HL-60/S4 (cell line): ENCODE measurements around the gene FGR.

Experiments used
- in situ Hi-C: fragments of 300-500 bp; cut with MboI; formaldehyde crosslinking; loops from 2 replicates; pipeline ENCODE4 v1.14.3; 2022; ENCODE audit warnings: low sequenced_read_pairs

The FGR gene

GRCh38 chr1:27592931-27593677 lies 41.9 kb downstream of the FGR start:
- in situ Hi-C loops, result no loop called here

- in situ Hi-C loops, result no loop called here
Measured at GRCh38 chr1:27592232-27592930, 42.6 kb downstream of the FGR start.

DNA sequence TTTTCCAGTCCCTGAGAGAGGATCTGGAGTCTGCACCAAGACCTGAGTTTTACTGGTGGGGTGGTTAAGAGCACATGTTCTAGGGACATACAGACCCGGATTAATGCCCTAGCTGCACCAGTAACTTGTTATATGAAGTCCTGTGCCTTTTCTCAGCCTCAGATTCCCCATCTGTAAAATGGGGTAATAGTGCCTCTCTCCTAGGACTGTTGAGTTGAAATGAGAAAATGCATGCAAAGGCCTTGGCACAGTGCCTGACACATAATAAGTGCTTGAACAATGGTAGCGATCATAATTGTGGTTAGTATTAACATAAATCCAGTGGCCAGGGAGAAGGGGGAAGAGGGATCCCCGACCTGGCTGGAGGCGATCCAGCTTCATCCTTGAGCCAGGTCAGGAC lies 43.4 kb downstream of the FGR start:
- in situ Hi-C loops, result no loop called here

GRCh38 chr1:27590917-27591508 lies 44.0 kb downstream of the FGR start:
- in situ Hi-C loops, result no loop called here

GRCh38 chr1:27589841-27590426 lies 45.1 kb downstream of the FGR start:
- in situ Hi-C loops, result no loop called here

DNA sequence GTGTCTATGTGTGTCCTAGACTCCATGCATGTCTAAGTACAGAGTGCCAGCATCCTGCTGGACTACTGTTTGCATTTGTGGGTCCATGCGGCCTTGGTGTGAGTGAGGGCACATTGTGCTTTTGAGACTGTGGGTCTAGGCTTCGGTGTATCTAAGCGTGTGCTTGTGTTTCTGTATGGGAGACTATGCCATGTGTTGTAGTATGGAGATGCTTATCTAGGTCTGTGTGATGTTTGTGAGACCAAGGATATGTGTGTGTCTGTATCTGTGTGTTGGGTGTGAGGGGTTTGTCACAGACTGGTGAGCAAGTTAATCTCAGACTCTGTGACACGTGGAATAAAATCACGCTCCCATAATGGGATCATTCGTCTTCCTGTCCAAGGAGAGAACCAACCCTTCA lies 45.5 kb downstream of the FGR start:
- in situ Hi-C loops, result no loop called here

DNA sequence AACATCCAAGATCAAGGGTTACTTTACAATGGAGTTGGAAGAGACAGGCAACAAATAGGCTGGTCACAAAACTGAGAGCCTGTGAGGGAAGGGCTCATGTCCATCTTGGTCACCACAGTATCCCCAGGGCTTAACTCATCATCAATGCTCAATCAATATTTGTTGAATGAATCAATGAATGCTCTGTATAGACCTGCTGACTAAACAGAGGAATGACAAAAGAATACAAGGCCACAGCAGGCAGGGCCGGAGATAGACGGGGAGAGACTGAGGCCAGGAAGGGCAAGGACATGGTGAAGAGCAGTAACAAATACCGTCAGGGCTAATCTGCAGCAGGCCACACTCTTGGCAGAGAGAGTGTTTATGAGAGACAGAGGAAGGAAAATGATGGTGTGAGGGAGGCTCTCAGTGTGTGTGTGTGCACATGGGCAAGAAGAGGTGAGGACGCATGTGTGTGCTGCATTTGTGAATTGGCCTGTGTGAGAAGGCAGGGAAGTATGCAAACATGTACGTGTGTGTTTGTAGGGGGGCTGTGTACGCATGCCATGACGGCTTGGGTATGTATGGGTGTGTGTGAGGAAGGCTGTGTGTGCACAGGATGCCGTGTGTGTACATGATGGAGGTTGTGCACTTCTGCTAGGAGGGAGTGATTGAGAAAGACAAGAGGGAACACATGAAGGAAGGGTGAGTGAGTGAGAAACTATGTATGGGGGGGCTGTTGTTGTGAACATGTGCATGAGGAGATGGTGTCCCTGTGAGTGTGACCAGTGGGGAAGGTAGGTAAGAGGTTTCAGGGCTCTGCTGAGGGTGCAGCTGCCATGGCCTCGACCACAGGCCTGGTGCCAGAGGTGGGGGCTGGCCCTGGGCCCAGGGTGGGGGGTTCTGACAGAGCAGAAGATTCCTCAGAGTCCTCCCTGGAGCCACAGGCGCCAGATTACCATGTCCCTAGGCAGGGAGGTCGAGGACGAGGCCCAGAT lies 46.4 kb downstream of the FGR start:
- in situ Hi-C loops, result no loop called here

DNA sequence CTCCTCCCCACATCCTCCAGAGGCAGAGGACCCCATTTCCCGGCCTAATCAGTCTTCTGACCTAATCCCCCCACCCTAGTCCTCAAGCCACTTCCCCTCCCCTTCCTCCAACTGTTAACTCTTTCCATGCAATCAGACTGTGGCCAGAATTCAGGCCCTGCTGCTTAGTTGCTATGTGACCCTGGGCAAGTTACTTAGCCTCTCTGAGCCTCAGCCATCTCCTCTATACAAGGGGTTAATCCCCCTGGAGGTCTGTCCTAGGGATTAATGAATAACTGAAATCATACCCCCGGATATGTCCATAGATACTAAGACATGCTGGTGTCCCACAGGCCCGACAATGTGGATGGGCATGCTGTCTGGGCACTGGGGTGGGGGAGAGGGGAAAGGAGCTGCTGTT lies 49.3 kb downstream of the FGR start:
- in situ Hi-C loops, result no loop called here

GRCh38 chr1:27584453-27584852 lies 50.5 kb downstream of the FGR start:
- in situ Hi-C loops, result no loop called here

- in situ Hi-C loops, result no loop called here
Measured at GRCh38 chr1:27583479-27583878, 51.5 kb downstream of the FGR start.

DNA sequence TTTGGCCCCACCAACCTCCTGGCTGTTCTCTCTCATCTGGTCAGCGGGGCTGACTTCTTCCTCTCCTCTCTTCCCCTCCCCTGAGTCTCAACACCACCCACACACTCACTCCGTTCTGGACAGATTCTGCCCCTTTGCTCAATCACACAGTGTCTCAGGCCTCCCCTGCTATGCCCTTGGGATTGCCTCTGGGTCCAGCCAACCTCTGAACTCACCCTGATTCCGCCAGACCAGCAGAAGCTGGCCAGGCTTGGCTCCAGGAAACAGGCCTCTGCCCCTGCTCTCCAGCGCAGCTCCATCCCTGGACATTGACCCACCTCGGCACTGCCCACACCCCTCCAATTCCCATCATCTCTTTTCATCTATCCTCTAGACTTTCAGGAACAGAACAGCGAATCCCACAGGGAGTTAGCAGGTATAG lies 53.2 kb downstream of the FGR start:
- in situ Hi-C loops, result no loop called here

DNA sequence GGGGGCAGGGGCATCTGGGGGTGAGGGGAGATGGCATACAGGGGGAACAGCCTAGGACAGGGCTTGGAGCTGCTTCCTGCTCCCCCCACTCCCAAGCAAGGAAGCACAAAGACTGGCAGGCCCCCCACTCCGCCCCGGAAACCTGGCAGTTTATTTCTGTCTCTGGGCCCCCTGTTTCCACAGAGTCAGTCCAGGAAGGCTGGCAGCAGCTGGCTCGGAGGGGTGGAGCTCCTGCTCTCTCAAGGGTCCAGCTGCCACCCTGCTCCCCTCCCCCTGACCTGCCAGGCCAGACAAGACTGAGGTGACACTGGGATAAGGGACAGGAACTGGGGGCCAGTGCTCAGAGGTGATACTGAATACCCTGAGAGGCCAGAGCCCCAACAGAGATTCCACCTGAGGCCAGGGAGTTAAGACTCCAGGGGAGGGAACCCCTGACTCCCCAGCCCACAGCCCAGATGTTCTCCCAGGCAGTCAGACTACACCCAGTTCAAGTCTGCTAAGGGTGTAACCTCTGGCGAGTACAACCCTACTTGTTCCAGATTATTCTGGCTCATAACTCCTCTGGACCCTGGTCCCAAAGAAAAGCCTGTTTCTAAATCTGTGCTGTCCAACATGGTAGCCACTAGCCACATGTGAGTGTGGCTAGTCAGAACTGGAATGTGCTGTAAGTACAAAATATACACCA lies 57.3 kb downstream of the FGR start:
- in situ Hi-C loops, result no loop called here

DNA sequence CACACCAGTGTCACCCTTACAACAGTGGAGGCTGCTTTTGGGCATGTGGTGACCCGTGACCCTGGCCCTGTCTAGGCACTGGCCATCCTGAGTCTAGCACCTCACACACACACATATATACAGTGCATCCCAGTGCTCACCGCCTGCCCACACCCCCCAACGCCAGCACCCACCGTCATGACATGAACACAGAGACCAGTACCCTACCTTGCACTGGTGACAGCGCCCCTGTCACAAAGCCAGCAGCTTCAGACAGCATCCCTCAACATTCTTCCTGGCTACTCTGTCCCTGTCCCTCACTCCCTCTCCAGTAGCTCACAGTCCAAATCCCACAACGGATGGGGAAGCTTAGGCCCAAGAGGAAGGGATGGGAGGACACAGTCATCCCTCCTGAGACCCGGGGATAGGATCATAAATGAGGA lies 58.2 kb downstream of the FGR start:
- in situ Hi-C loops, result no loop called here

DNA sequence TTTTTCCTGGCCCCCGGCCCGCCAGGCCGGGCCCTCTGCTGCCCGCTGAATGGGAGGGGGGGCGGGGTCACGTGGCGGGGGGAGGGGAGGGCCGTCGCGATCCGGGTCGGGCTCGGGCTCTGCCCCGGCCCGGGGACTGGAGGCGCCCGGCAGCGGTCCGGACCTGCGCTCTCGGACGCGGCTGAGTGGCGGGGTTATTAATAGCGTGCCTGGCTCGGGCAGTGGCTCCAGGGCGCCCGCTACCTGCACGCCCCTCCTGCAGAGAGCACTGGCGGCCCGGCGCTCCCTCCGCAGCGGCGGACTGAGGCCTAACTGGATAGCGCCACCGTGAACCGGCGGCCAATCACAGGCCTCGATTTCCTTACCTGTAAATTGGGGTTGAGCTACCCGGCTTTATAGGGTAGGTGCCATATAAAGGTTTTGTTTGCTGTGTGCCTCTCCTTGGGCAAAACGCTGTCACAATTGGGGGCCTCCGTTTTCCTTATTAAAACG lies 59.1 kb downstream of the FGR start:
- in situ Hi-C loops, result no loop called here

DNA sequence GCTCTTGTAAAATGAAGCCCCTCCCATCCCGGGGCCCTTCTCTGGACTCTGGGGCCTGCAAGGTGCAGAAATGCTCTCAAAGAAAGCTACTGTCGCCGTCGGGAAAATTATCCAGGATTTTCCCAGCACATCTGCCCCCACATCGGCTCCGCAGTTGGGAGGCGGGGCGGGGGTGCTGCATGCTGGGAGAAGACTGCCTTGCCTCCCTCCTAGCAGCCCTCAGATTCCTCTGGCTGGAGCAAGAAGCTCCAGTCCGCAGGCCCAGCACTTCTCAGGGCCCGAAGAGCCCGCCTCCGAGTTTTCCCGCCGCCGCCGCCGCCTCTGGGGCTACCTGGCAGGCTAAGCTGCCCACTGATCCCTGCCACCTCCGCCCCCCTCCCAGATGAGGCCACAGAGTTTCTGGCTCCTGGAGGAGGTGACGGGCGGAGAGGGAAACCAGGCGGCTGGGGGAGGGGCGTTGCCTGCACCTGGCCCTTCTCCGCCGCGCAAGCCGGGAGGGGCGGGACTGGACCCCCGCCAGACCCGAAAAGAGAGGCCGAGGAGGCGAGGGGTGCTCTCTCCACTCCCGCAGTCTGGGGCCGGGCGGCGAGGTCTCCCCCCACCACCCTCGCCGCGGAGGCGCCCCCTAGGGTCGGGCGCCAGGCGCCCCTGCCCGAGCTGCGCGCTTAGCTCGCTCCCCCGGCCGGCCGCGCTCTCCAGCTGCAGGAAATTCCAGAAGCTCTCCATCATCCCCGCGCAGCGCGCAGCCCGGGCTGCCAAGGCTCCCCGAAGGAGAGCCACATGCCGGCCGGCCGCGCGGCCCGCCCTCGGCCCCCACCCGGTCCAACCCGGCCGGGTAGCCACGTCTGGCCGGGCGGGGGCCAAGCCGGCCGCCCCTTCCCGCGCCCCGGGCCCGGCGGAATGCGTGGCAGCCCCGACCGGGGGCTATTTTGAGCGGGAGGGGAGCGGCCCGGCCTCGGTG lies 59.8 kb downstream of the FGR start:
- in situ Hi-C loops, result no loop called here

- in situ Hi-C loops, result no loop called here
Measured at GRCh38 chr1:27574001-27574781, 60.8 kb downstream of the FGR start.

DNA sequence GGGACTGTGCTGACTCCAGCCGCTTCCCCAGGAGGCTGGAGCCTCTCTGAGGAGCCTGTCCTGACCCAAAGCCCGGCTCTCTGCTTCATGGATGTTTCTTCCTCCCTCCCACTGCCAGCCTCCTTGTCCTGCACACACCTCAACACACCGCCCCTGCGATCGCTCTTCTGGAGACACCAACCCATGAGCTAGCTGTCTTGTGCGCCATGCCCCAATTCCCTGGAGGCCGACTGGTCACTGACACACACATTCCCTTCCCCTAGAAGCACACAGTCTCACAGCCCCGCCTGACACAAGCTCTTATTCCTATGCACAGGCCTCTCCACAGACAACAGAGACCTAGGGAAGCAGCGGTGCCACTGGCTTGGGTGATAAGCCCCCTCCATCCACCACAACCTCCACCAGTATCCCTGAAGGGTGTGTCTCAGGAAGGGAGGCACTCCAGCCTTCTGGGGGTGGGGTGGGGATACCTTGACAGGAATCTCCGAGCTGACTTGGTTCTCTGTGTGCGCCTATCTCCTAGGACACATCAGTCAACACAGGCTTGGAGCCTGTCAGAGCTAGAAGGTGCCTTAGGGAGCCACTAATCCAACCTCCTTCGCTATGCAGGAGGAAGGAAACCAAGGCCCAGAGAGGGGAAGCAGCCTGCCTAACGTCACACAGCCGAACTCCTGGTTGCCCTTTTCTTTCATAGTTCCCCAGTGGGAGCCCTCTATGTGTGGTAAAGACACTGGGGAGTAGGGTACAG lies 62.1 kb downstream of the FGR start:
- in situ Hi-C loops, result no loop called here
